PC-9 (cell line): ENCODE results near the gene PNKD. TPM values are rescaled to one million over a fixed set of nuclear protein-coding genes. Genes with fewer than 3 reads are reported as not detected.

Source experiments
- microRNA-seq: library from miRNA; unstranded; fragments of <30 nt; microRNA quantifications from one replicate; pipeline ENCODE4 v1.2.0, GENCODE V29; 2021; ENCODE audit warnings: borderline number of aligned reads, borderline replicate concordance
- total RNA-seq: library from RNA; stranded (reverse); gene quantifications from 2 replicates; pipeline ENCODE4 v1.2.3, GENCODE V29; 2021

Gene PNKD
- total RNA-seq, 1 experiment from 2014 or later = 102 TPM

Small RNAs within 50 kb of the gene (microRNA-seq; reads per million reads assigned to microRNA genes)
- gene MIR6513 (2.7 reads per million), gene MIR6810 (7.4 reads per million, percentile 7 among the genes with 10 or more reads in this experiment)

Other genes starting within 250 kb of the PNKD start
- not detected in 2 replicates for gene RUFY4, start 201.3 kb upstream of the PNKD start, total RNA-seq
- not detected in 2 replicates for gene CXCR2, start 144.5 kb upstream of the PNKD start, total RNA-seq
- not detected in 2 replicates for gene CXCR1, start 103.6 kb upstream of the PNKD start, total RNA-seq
- gene ARPC2, start 53.3 kb upstream of the PNKD start, total RNA-seq = 228 and 273 TPM in 2 replicates
- 0.20 and 0.22 TPM in 2 replicates for gene GPBAR1, start 9.5 kb upstream of the PNKD start, total RNA-seq
- 126 and 165 TPM in 2 replicates for gene AAMP, start 382 bp upstream of the PNKD start, total RNA-seq
- gene TMBIM1, start 22.0 kb downstream of the PNKD start, total RNA-seq = 172 and 187 TPM in 2 replicates
- gene CATIP, start 86.3 kb downstream of the PNKD start, total RNA-seq = 1.1 and 2.4 TPM in 2 replicates
- 0.35 and 0.44 TPM in 2 replicates for gene SLC11A1, start 111.8 kb downstream of the PNKD start, total RNA-seq
- gene CTDSP1, start 129.3 kb downstream of the PNKD start, total RNA-seq = 61.8 and 69.6 TPM in 2 replicates
- gene VIL1, start 148.6 kb downstream of the PNKD start, total RNA-seq = not detected in 2 replicates